ENCODE results near the gene EXOC6.

Gene EXOC6

DNA sequence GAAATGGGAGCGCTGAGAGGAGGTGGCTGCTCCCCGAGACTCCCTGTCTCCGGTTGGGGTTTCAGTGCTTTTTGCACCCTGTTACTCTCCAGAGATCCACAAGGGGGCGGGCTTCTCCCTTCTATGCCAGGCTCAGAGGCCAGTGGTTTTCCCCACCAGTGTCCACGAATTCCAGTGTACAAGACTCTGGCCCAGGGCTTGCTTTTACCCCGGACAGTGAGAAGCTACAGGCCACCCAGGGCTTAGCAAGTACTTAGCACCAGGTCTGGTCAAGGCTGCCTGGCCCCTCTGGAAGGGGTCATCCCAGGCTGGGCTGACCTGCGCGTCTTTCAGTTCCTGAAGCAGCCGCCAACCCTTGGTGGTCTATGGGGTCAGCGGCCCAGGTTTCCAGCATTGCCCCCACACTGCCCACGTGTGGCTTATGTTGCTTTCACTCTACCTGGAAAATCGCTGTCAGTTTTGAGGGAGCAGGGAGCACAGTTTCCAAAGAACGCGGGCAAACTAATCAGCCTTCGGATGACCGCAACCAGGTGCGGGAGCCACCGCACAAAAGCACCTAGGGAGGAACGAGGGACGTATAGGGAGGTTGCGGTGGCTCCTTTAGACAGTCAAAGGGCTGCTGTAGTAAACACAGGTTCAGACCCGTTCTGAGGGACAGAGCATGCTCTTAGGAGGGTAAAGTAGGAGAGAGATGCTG lies 232.2 kb downstream of the EXOC6 start:
- DNase-seq, result peak; percentile 75
- Mint-ChIP-seq H3K27ac (peak overlapping the region; percentile 80), H3K9me3 (no peaks in the 10 kb centered on the region), H3K27me3 (ENCODE audit: low read depth, poor library complexity) (peaks cover 38% of the 10 kb centered on the region), H3K4me1 (peaks cover 54% of the 10 kb centered on the region), H3K36me3 (ENCODE audit: low read depth) (no peaks in the 10 kb centered on the region), H3K4me3 (no peak overlapping the region)
- TF ChIP-seq, protein P1, sequence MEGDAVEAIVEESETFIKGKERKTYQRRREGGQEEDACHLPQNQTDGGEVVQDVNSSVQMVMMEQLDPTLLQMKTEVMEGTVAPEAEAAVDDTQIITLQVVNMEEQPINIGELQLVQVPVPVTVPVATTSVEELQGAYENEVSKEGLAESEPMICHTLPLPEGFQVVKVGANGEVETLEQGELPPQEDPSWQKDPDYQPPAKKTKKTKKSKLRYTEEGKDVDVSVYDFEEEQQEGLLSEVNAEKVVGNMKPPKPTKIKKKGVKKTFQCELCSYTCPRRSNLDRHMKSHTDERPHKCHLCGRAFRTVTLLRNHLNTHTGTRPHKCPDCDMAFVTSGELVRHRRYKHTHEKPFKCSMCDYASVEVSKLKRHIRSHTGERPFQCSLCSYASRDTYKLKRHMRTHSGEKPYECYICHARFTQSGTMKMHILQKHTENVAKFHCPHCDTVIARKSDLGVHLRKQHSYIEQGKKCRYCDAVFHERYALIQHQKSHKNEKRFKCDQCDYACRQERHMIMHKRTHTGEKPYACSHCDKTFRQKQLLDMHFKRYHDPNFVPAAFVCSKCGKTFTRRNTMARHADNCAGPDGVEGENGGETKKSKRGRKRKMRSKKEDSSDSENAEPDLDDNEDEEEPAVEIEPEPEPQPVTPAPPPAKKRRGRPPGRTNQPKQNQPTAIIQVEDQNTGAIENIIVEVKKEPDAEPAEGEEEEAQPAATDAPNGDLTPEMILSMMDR (IDR thresholded peaks at IDR 0.05), result peak; percentile 79

DNA sequence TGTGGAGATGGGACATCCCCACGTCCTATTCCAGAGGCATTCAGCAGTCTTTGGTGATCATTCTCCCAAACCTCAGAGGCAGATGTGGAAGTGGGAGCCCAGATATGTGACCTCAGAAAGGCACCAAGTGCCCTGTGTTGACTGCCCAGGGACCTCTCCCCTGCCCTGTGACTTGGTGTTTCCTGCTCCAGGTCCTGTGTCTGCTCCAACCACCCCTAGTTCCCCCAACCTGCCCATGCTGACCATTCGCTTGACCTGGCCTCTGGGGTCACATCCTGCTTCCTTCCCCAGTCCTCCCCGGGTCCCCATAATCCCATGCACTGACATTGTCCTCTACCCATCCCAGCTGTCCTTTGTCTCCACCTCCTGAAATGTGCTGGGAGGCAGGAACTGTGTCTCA lies 233.0 kb downstream of the EXOC6 start:
- Mint-ChIP-seq H3K27me3 (ENCODE audit: low read depth, poor library complexity) (peaks cover 30% of the 10 kb centered on the region), H3K36me3 (ENCODE audit: low read depth) (no peaks in the 10 kb centered on the region), H3K4me1 (peaks cover 46% of the 10 kb centered on the region), H3K4me3 (no peak overlapping the region), H3K27ac (no peak overlapping the region), H3K9me3 (no peaks in the 10 kb centered on the region)
- DNase-seq, result no peak
- TF ChIP-seq, protein P1 (IDR thresholded peaks at IDR 0.05), result no peak

DNA sequence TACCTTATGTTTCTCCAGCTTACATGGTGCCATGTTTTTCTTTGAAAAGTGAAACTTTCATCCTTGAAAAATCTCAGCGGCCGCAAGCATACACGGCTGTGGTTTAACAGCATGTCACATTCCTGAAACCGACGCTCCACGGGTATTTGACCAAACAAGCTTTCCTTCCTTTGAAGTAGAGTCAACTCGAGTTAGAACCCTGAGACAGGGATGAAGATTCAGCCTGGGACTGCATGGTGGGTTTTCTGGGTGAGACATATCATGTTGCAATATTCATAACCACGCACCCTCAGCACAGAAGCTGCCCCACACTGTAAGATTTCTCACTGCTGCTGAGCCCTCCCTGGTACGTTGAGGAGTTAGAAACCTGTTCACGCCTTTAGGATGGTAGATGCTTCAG lies 233.5 kb downstream of the EXOC6 start:
- H3K9me3 Mint-ChIP-seq, result no peaks in the 10 kb centered on the region
- no peaks in the 10 kb centered on the region for H3K36me3 Mint-ChIP-seq (ENCODE audit: low read depth)
- H3K4me1 Mint-ChIP-seq, result peaks cover 41% of the 10 kb centered on the region
- no peak for DNase-seq
- no peak overlapping the region for H3K27ac Mint-ChIP-seq
- no peak overlapping the region for H3K4me3 Mint-ChIP-seq
- TF ChIP-seq, protein P1 (IDR thresholded peaks at IDR 0.05), result no peak
- H3K27me3 Mint-ChIP-seq (ENCODE audit: low read depth, poor library complexity), result peaks cover 25% of the 10 kb centered on the region

DNA sequence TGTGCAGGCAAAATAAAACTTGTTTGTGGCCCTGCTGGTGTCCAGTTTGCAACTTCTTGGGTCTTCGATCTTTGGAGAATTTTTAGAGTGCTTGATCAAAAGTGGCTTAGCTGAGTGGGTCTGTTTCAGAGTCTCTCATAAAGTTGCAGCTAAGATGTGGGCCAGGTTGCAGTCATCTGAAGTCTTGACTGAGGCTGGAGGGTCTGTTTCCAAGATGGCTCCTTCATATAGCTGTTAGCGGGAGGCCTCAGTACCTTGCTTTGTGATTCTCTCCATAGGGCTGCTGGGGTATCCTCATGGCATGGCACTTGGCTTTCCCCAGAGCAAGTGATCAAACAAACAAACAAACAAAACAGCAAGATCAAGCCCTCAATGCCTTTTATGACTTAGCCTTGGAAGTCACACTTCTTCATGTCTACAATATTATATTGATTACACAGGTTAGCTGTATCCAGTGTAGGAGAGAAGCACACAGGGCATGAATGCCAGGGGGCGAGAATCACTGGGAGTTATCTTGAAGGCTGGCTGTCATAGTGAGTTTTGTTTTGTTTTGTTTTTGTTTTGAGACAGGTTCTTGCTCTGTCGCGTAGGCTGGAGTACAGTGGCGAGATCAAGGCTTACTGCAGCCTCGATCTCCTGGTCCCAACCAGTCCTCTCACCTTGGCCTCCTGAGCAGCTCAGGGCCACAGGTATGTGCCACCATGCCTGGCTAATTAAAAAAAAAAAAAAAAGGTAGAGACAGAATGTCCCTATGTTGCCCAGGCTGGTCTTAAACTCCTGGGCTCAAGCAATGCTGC lies 235.6 kb downstream of the EXOC6 start:
- no peak for DNase-seq
- Mint-ChIP-seq H3K9me3 (peaks cover 3% of the 10 kb centered on the region), H3K27ac (no peak overlapping the region), H3K4me1 (peaks cover 37% of the 10 kb centered on the region), H3K36me3 (ENCODE audit: low read depth) (peaks cover 4% of the 10 kb centered on the region), H3K4me3 (no peak overlapping the region), H3K27me3 (ENCODE audit: low read depth, poor library complexity) (peaks cover 29% of the 10 kb centered on the region)
- TF ChIP-seq, protein P1 (IDR thresholded peaks at IDR 0.05), result no peak

DNA sequence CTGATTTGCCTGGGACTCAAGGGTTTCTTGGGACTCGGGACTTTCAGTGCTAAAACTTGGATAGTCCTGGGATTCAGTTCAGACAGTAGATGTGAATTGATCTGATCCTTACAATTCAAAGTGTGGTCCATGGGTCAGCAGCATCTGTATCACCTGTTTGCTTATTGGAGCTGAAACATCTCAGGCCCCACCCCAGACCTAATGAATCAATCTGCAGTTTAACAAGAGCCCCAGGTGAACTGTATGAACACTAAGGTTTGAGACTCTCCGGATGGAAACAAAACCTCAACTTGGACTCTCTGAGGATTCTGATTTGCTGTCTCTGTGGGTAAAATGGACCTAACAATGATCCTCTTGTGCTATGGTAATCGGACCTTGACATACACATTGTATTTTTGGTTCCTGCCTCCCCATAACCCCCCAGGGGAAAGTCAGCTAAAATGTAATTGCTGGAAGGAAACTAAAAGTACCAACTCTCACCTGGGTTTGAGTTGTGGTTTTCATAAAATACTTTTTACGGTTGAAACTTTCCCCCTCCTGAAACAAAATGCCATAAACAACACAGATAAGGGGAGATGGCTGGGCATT lies 237.0 kb downstream of the EXOC6 start:
- TF ChIP-seq, protein P1 (IDR thresholded peaks at IDR 0.05), result no peak
- Mint-ChIP-seq H3K27me3 (ENCODE audit: low read depth, poor library complexity) (peaks cover 21% of the 10 kb centered on the region), H3K9me3 (peaks cover 3% of the 10 kb centered on the region), H3K4me3 (no peak overlapping the region), H3K36me3 (ENCODE audit: low read depth) (peaks cover 4% of the 10 kb centered on the region), H3K4me1 (peaks cover 25% of the 10 kb centered on the region), H3K27ac (no peak overlapping the region)
- DNase-seq, result no peak
